Neural progenitor cell (in vitro differentiated cells): Measurements from ENCODE around the gene RBM44.

Experiments
- CTCF ChIP-seq: fragments of 200-600 bp; sonication (generic); IDR thresholded peaks from 2 replicates; pipeline ENCODE4 v1.5.1; 2017; ENCODE audit warnings: antibody characterized with exemption, mild to moderate bottlenecking
- EZH2 ChIP-seq: fragments of 200-600 bp; sonication (generic); IDR thresholded peaks from 2 replicates; pipeline ENCODE4 v1.6.1; 2017; ENCODE audit warnings: antibody characterized with exemption, mild to moderate bottlenecking, moderate library complexity
- EZH2phosphoT487 ChIP-seq: fragments of 200-600 bp; sonication (generic); IDR thresholded peaks from 2 replicates; pipeline ENCODE4 v1.6.1; 2017; ENCODE audit warnings: antibody characterized with exemption

DNA sequence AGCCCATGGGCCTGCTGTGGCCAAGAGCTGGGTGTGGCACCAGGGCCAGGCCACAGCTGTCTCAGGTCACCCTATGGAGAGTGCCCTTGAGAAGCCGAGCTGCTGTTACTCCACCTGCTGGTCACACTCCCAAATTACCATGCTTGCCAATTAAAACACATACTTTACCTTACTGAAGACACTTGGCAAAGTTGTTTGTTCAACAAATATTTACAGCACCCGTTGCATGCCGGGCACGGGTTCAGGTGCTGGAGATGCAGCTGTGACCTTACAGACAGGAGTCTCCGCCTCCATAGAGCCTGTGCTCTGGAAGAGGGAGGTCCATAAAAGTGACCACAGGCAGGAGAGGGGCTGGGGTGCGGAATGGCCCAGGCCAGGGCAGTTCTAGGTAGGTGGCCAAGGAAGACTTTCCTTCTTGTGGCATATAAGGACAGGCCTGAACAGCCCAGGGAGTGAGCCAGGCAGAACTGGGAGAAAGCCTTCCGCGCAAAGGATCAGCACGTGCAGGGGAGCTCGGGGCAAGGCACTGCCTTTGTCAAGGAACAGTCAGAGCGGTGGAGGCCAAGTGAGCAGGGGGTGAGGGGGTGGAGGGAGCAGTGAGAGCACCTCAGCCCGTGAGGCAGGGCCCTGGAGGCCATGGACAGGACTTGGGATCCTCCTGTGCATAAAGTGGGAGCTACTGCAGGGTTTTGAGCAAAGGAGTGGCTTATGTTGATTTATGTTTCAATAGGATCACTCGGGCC lies 23.6 kb upstream of the RBM44 start:
- TF ChIP-seq EZH2 (no peak), CTCF (peak; percentile 77), EZH2phosphoT487 (no peak)
